ENCODE measurements around the gene CDKL5.
"Not testable (repeated sequence)": the region's sequence is repeated elsewhere in the genome, so short reads cannot be mapped to it uniquely, and the experiment has no call there.

Gene CDKL5

GRCh38 chrX:18565727-18566126 lies 140.3 kb downstream of the CDKL5 start:
- H3K4me3 Mint-ChIP-seq = no peak overlapping the region
- H3K27ac Mint-ChIP-seq = no peak overlapping the region
- H3K4me1 Mint-ChIP-seq (ENCODE audit: low read depth) = no peaks in the 10 kb centered on the region
- H3K36me3 Mint-ChIP-seq (ENCODE audit: low read depth) = peaks cover 6% of the 10 kb centered on the region
- intact Hi-C loops (cut with micrococcal nuclease) = no loop called here
- H3K27me3 Mint-ChIP-seq = no peaks in the 10 kb centered on the region
- H3K9me3 Mint-ChIP-seq = no peaks in the 10 kb centered on the region

- no peaks in the 10 kb centered on the region for H3K27me3 Mint-ChIP-seq
- no peak overlapping the region for H3K27ac Mint-ChIP-seq
- peaks cover 6% of the 10 kb centered on the region for H3K36me3 Mint-ChIP-seq (ENCODE audit: low read depth)
- no peaks in the 10 kb centered on the region for H3K9me3 Mint-ChIP-seq
- no peaks in the 10 kb centered on the region for H3K4me1 Mint-ChIP-seq (ENCODE audit: low read depth)
- intact Hi-C loops (cut with micrococcal nuclease) = no loop called here
- H3K4me3 Mint-ChIP-seq = no peak overlapping the region
These were observed 141.3 kb downstream of the CDKL5 start for GRCh38 chrX:18566748-18567147.

- Mint-ChIP-seq H3K9me3 (no peaks in the 10 kb centered on the region), H3K27me3 (no peaks in the 10 kb centered on the region)
- intact Hi-C loops (cut with micrococcal nuclease) = no loop called here
These were observed 148.1 kb downstream of the CDKL5 start for GRCh38 chrX:18573556-18573955.

GRCh38 chrX:18574591-18574990 lies 149.2 kb downstream of the CDKL5 start:
- Mint-ChIP-seq H3K27me3 (no peaks in the 10 kb centered on the region), H3K4me1 (ENCODE audit: low read depth) (no peaks in the 10 kb centered on the region), H3K36me3 (ENCODE audit: low read depth) (no peaks in the 10 kb centered on the region), H3K9me3 (no peaks in the 10 kb centered on the region), H3K4me3 (no peak overlapping the region), H3K27ac (no peak overlapping the region)
- intact Hi-C loops (cut with micrococcal nuclease) = no loop called here

More at GRCh38 chrX:18573556-18573955, 148.1 kb downstream of the CDKL5 start:
- Mint-ChIP-seq H3K36me3 (ENCODE audit: low read depth) (no peaks in the 10 kb centered on the region), H3K27ac (no peak overlapping the region), H3K4me3 (no peak overlapping the region), H3K4me1 (ENCODE audit: low read depth) (no peaks in the 10 kb centered on the region)

GRCh38 chrX:18575744-18576143 lies 150.3 kb downstream of the CDKL5 start:
- Mint-ChIP-seq H3K4me1 (ENCODE audit: low read depth) (no peaks in the 10 kb centered on the region), H3K27ac (no peak overlapping the region), H3K4me3 (no peak overlapping the region), H3K9me3 (no peaks in the 10 kb centered on the region), H3K36me3 (ENCODE audit: low read depth) (no peaks in the 10 kb centered on the region), H3K27me3 (no peaks in the 10 kb centered on the region)
- intact Hi-C loops (cut with micrococcal nuclease) = no loop called here

- no peaks in the 10 kb centered on the region for H3K4me1 Mint-ChIP-seq (ENCODE audit: low read depth)
- intact Hi-C loops (cut with micrococcal nuclease) = no loop called here
- no peaks in the 10 kb centered on the region for H3K36me3 Mint-ChIP-seq (ENCODE audit: low read depth)
- no peaks in the 10 kb centered on the region for H3K27me3 Mint-ChIP-seq
- no peak overlapping the region for H3K27ac Mint-ChIP-seq
- H3K9me3 Mint-ChIP-seq = no peaks in the 10 kb centered on the region
- no peak overlapping the region for H3K4me3 Mint-ChIP-seq
These were observed 152.0 kb downstream of the CDKL5 start for GRCh38 chrX:18577400-18577799.

GRCh38 chrX:18578546-18578945 lies 153.1 kb downstream of the CDKL5 start:
- H3K27me3 Mint-ChIP-seq = no peaks in the 10 kb centered on the region
- no peaks in the 10 kb centered on the region for H3K4me1 Mint-ChIP-seq (ENCODE audit: low read depth)
- intact Hi-C loops (cut with micrococcal nuclease) = no loop called here
- no peak overlapping the region for H3K27ac Mint-ChIP-seq
- no peak overlapping the region for H3K4me3 Mint-ChIP-seq
- no peaks in the 10 kb centered on the region for H3K36me3 Mint-ChIP-seq (ENCODE audit: low read depth)
- no peaks in the 10 kb centered on the region for H3K9me3 Mint-ChIP-seq

GRCh38 chrX:18579495-18579894 lies 154.1 kb downstream of the CDKL5 start:
- H3K27ac Mint-ChIP-seq = no peak overlapping the region
- intact Hi-C loops (cut with micrococcal nuclease) = no loop called here
- H3K27me3 Mint-ChIP-seq = no peaks in the 10 kb centered on the region

GRCh38 chrX:18582910-18583493 lies 157.6 kb downstream of the CDKL5 start:
- intact Hi-C loops (cut with micrococcal nuclease) = no loop called here
- no peaks in the 10 kb centered on the region for H3K9me3 Mint-ChIP-seq
- H3K36me3 Mint-ChIP-seq (ENCODE audit: low read depth) = no peaks in the 10 kb centered on the region
- no peaks in the 10 kb centered on the region for H3K4me1 Mint-ChIP-seq (ENCODE audit: low read depth)
- no peaks in the 10 kb centered on the region for H3K27me3 Mint-ChIP-seq
- no peak overlapping the region for H3K27ac Mint-ChIP-seq
- no peak overlapping the region for H3K4me3 Mint-ChIP-seq

More at GRCh38 chrX:18579495-18579894, 154.1 kb downstream of the CDKL5 start:
- Mint-ChIP-seq H3K4me3 (no peak overlapping the region), H3K9me3 (no peaks in the 10 kb centered on the region), H3K36me3 (ENCODE audit: low read depth) (no peaks in the 10 kb centered on the region), H3K4me1 (ENCODE audit: low read depth) (no peaks in the 10 kb centered on the region)

GRCh38 chrX:18589292-18589691 lies 163.9 kb downstream of the CDKL5 start:
- H3K4me3 Mint-ChIP-seq; intact Hi-C loops (cut with micrococcal nuclease); H3K9me3 Mint-ChIP-seq; H3K27me3 Mint-ChIP-seq; H3K4me1 Mint-ChIP-seq (ENCODE audit: low read depth); H3K27ac Mint-ChIP-seq: not testable (repeated sequence)
- peaks cover 27% of the 10 kb centered on the region for H3K36me3 Mint-ChIP-seq (ENCODE audit: low read depth)

- peaks cover 27% of the 10 kb centered on the region for H3K36me3 Mint-ChIP-seq (ENCODE audit: low read depth)
- H3K27ac Mint-ChIP-seq = no peak overlapping the region
- no peak overlapping the region for H3K4me3 Mint-ChIP-seq
- H3K27me3 Mint-ChIP-seq = no peaks in the 10 kb centered on the region
- no peaks in the 10 kb centered on the region for H3K9me3 Mint-ChIP-seq
- intact Hi-C loops (cut with micrococcal nuclease) = no loop called here
- no peaks in the 10 kb centered on the region for H3K4me1 Mint-ChIP-seq (ENCODE audit: low read depth)
These were observed 166.4 kb downstream of the CDKL5 start for GRCh38 chrX:18591834-18592233.

- no peak overlapping the region for H3K4me3 Mint-ChIP-seq
- H3K4me1 Mint-ChIP-seq (ENCODE audit: low read depth) = no peaks in the 10 kb centered on the region
- no peak overlapping the region for H3K27ac Mint-ChIP-seq
- peaks cover 25% of the 10 kb centered on the region for H3K36me3 Mint-ChIP-seq (ENCODE audit: low read depth)
- H3K27me3 Mint-ChIP-seq = no peaks in the 10 kb centered on the region
- H3K9me3 Mint-ChIP-seq = no peaks in the 10 kb centered on the region
- intact Hi-C loops (cut with micrococcal nuclease) = no loop called here
These were observed 168.7 kb downstream of the CDKL5 start for GRCh38 chrX:18594079-18594478.

GRCh38 chrX:18596096-18596495 lies 170.7 kb downstream of the CDKL5 start:
- Mint-ChIP-seq H3K27me3 (no peaks in the 10 kb centered on the region), H3K4me3 (no peak overlapping the region), H3K36me3 (ENCODE audit: low read depth) (peaks cover 16% of the 10 kb centered on the region), H3K27ac (no peak overlapping the region), H3K4me1 (ENCODE audit: low read depth) (no peaks in the 10 kb centered on the region), H3K9me3 (no peaks in the 10 kb centered on the region)
- intact Hi-C loops (cut with micrococcal nuclease) = no loop called here

GRCh38 chrX:18598413-18598812 lies 173.0 kb downstream of the CDKL5 start:
- Mint-ChIP-seq H3K36me3 (ENCODE audit: low read depth) (peaks cover 21% of the 10 kb centered on the region), H3K4me1 (ENCODE audit: low read depth) (no peaks in the 10 kb centered on the region), H3K9me3 (no peaks in the 10 kb centered on the region), H3K4me3 (no peak overlapping the region), H3K27ac (no peak overlapping the region), H3K27me3 (no peaks in the 10 kb centered on the region)
- intact Hi-C loops (cut with micrococcal nuclease) = no loop called here

- H3K27me3 Mint-ChIP-seq = no peaks in the 10 kb centered on the region
- intact Hi-C loops (cut with micrococcal nuclease) = no loop called here
- H3K36me3 Mint-ChIP-seq (ENCODE audit: low read depth) = peaks cover 43% of the 10 kb centered on the region
- no peak overlapping the region for H3K27ac Mint-ChIP-seq
- H3K9me3 Mint-ChIP-seq = no peaks in the 10 kb centered on the region
- H3K4me1 Mint-ChIP-seq (ENCODE audit: low read depth) = no peaks in the 10 kb centered on the region
- H3K4me3 Mint-ChIP-seq = no peak overlapping the region
These were observed 182.6 kb downstream of the CDKL5 start for GRCh38 chrX:18607966-18608365.
